Measurements from ENCODE around the gene EIF4A3.

EIF4A3 gene

DNA sequence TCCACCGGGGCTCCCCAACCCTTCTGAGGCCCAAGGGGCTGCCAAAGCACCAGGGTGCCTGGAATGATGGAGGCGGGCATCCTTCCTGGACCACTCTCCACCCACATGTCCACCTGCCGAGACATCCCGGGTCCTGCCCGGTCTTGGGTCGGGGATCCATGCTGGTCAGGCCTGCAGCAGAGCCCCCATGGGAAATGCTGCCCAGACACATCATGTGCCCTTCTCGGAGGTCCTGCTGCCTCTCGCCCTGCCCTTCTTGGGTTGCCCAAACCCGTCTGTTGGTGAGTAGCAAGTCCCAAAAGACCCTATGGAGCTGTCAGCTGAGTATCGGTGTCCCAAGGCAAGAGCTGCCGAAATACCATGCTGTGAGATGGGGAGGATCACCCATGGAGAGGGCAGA, 60.3 kb downstream of the EIF4A3 start:
- FAIRE-seq (no peak), DNase-seq (ENCODE audit: insufficient read length, low spot score) (no peak)

DNA sequence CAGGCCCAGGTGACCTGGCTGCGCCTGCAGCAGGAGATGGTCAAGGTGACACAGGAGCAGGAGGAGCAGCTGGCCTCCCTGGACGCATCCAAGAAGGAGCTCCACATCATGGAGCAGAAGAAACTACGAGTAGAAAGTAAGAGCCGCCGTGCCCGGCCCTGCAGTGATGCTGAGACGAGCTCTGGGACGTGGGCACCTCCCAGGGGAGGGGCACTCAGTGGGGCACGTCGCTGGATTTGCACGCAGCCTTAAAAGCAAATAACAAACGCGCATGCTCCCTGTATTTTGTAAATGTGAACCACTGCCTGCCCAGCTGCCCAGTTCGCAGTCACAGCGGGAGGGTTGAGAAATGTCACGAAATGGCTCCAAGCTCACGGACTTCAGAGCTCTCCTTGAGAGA, 60.8 kb downstream of the EIF4A3 start:
- no peak for DNase-seq (ENCODE audit: insufficient read length, low spot score)
- no peak for FAIRE-seq

DNA sequence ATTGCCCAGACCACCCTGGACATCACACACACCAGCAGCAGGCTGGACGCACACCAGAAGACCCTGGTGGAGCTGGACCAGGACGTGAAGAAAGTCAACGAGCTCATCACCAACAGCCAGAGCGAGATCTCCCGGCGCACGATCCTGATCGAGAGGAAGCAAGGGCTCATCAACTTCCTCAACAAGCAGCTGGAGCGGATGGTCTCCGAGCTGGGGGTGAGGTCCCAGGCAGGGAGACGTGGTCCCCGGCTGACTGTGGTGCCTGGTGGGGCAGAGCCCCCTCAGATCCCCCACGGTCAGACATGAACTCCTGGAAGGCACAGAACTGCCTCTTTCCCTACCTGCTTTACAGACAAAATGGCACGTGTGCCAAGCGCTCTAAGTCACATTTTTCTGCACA, 62.2 kb downstream of the EIF4A3 start:
- DNase-seq (ENCODE audit: insufficient read length, low spot score) (no peak), FAIRE-seq (no peak)

Measured in GM19239 (cell line).